HepG2 (cell line): ENCODE results near the gene HNF1B. TPM values are rescaled to one million over a fixed set of nuclear protein-coding genes. Genes with fewer than 3 reads are reported as not detected.

ENCODE experiments used
- FOSL2 ChIP-seq: sonication (generic); formaldehyde crosslinking; IDR thresholded peaks from 2 replicates; pipeline ENCODE4 v1.4.0; 2020; ENCODE audit warnings: missing genetic modification reagents
- FOXO1 ChIP-seq: sonication (generic); formaldehyde crosslinking; IDR thresholded peaks from 2 replicates; pipeline ENCODE4 v1.4.0; 2020; ENCODE audit warnings: missing genetic modification reagents
- HNRNPLL ChIP-seq: fragments of 200-400 bp; formaldehyde crosslinking; IDR thresholded peaks from 2 replicates; pipeline ENCODE4 v1.6.1; 2017; ENCODE audit warnings: mild to moderate bottlenecking, low read depth, low read length; ENCODE audit not compliant: poor library complexity, severe bottlenecking
- MED1 ChIP-seq: sonication (generic); formaldehyde crosslinking; IDR thresholded peaks from 2 replicates; pipeline ENCODE4 v1.4.0; 2020; ENCODE audit warnings: missing genetic modification reagents
- MYC ChIP-seq: sonication (generic); formaldehyde crosslinking; IDR thresholded peaks from 2 replicates; pipeline ENCODE4 v1.9.0; 2021; ENCODE audit warnings: missing genetic modification reagents, borderline replicate concordance
- POLR2AphosphoS5 ChIP-seq: IDR thresholded peaks from 2 replicates; pipeline ENCODE4 v1.6.1; 2012; ENCODE audit warnings: low read depth, low read length
- TSC22D2 ChIP-seq: sonication (generic); formaldehyde crosslinking; IDR thresholded peaks from 2 replicates; pipeline ENCODE4 v1.5.1; 2020; ENCODE audit warnings: missing genetic modification reagents, mild to moderate bottlenecking, borderline replicate concordance
- YEATS4 ChIP-seq: sonication (generic); formaldehyde crosslinking; IDR thresholded peaks from 2 replicates; pipeline ENCODE4 v1.4.0; 2020; ENCODE audit warnings: missing genetic modification reagents, borderline replicate concordance
- ZFP1 ChIP-seq: IDR thresholded peaks from 2 replicates; pipeline ENCODE4 v1.6.1; 2016
- ZFY ChIP-seq: sonication (generic); formaldehyde crosslinking; IDR thresholded peaks from 2 replicates; pipeline ENCODE4 v1.4.0; 2020; ENCODE audit warnings: missing genetic modification reagents
- ZHX1 ChIP-seq: sonication (generic); formaldehyde crosslinking; IDR thresholded peaks from 2 replicates; pipeline ENCODE4 v1.8.1; 2022; ENCODE audit warnings: low read depth, mild to moderate bottlenecking, missing genetic modification reagents
- ZNF431 ChIP-seq: sonication (generic); formaldehyde crosslinking; IDR thresholded peaks from 2 replicates; pipeline ENCODE4 v1.9.0; 2022; ENCODE audit warnings: missing genetic modification reagents, low read depth, mild to moderate bottlenecking, borderline replicate concordance
- ZNF710 ChIP-seq: sonication (generic); formaldehyde crosslinking; IDR thresholded peaks from 2 replicates; pipeline ENCODE4 v1.5.0; 2020; ENCODE audit warnings: mild to moderate bottlenecking, missing genetic modification reagents, borderline replicate concordance
- ZNF761 ChIP-seq: sonication (generic); formaldehyde crosslinking; conservative IDR thresholded peaks from 2 replicates; pipeline ENCODE4 v1.4.0; 2020; ENCODE audit warnings: mild to moderate bottlenecking, missing genetic modification reagents
- ZSCAN25 ChIP-seq: sonication (generic); formaldehyde crosslinking; IDR thresholded peaks from 2 replicates; pipeline ENCODE4 v1.8.0; 2022; ENCODE audit warnings: mild to moderate bottlenecking, missing genetic modification reagents
- polyA plus RNA-seq, 8 experiments: library from polyadenylated mRNA; depleted of rRNA in 3 of 8; stranded (reverse) in 7 of 8; unstranded in 1 of 8; fragments of >200 nt; fragmentation: Illumina TruSeq in 4 of 8; extraction: Trizol in 4 of 8; gene quantifications; 2 replicates each; pipeline versions ENCODE4 v1.2.1 to v1.2.3, GENCODE V29; 2011 to 2016; ENCODE audit warnings: low read depth in 4 of 8, missing spikeins in 1 of 8, mixed read lengths in 1 of 8; ENCODE audit not compliant: insufficient read depth in 1 of 8
- total RNA-seq, 5 experiments: library from RNA; depleted of rRNA; stranded (reverse); fragments of >200 nt; fragmentation: Illumina TruSeq; extraction: Trizol; gene quantifications; 2 replicates each; pipeline ENCODE4 v1.2.3, GENCODE V29; 2016; ENCODE audit warnings: low read depth in 1 of 5

HNF1B gene
- total and polyA plus RNA-seq, 2 of the 13 experiments (the other 11 are each of a cell fraction or from before 2014, with no cell fraction given): 1.9 to 5.3 TPM

- TF ChIP-seq ZFY (CRISPR knock-in tag) (peak; percentile 6; the same call in 1 of the 2 replicates), FOXO1 (peak; percentile 98), ZNF761 (CRISPR knock-in tag) (0 out of 2 replicates have a peak, but pooled peaks have one; percentile 3), MYC (CRISPR knock-in tag) (peak; percentile 45; the same call in 1 of the 2 replicates), FOSL2 (peak; percentile 80), ZNF710 (CRISPR knock-in tag) (peak; percentile 84), TSC22D2 (CRISPR knock-in tag) (0 out of 2 replicates have a peak, but pooled peaks have one; percentile 28), YEATS4 (peak; percentile 74; the same call in 1 of the 2 replicates), HNRNPLL (no peak), POLR2AphosphoS5 (peak; percentile 22; the same call in 1 of the 2 replicates), ZHX1 (CRISPR knock-in tag) (0 out of 2 replicates have a peak, but pooled peaks have one; percentile 30), MED1 (peak; percentile 83), ZNF431 (CRISPR knock-in tag) (0 out of 2 replicates have a peak, but pooled peaks have one; percentile 41), ZSCAN25 (CRISPR knock-in tag) (peak; percentile 42; the same call in 1 of the 2 replicates), ZFP1 (0 out of 2 replicates have a peak, but pooled peaks have one; percentile 52)
These were observed 68.5 kb downstream of the HNF1B start (continued) for GRCh38 chr17:37676115-37676925.
